ENCODE results near the gene SPEM2. TPM values are rescaled to one million over a fixed set of nuclear protein-coding genes. Genes with fewer than 3 reads are reported as not detected.

Gene SPEM2
- total RNA-seq, 1 experiment from 2014 or later: 0.24 TPM

GRCh38 chr17:7405350-7406234 lies 19.8 kb upstream of the SPEM2 start:
- Histone ChIP-seq H3K27ac (ENCODE audit: low read depth, low read length, poor library complexity, severe bottlenecking) (peak overlapping the region; percentile 87), H3K9me3 (ENCODE audit: low read depth, low read length, poor library complexity, severe bottlenecking) (no peaks in the 10 kb centered on the region), H3K4me3 (ENCODE audit: low read depth, low read length, poor library complexity, severe bottlenecking) (peak overlapping the region; percentile 61), H3K27me3 (replicated peaks; ENCODE audit: insufficient read depth, low read depth, low read length, poor library complexity) (no peaks in the 10 kb centered on the region), H3K4me1 (ENCODE audit: insufficient read depth, low read length, poor library complexity, severe bottlenecking) (peaks cover 17% of the 10 kb centered on the region), H3K36me3 (ENCODE audit: insufficient read depth, low read length, poor library complexity, severe bottlenecking) (peaks cover 6% of the 10 kb centered on the region)
- no peak for TF ChIP-seq EZH2 (IDR thresholded peaks at IDR 0.05; ENCODE audit: borderline replicate concordance, low read depth, low read length, poor library complexity, severe bottlenecking)
- no peak for TF ChIP-seq CTCF (conservative IDR thresholded peaks at IDR 0.05; ENCODE audit: low read depth, low read length)
- ChIA-PET CTCF (interaction anchor here (0.9 kb wide), 1 partner anchor 155 kb away, joined by 4 read pairs; no protein-coding TSS in a partner anchor), POLR2A (ENCODE audit: low non-redundant PET) (no interaction called here)
- DNase-seq (ENCODE audit: low spot score): peak; percentile 42
- intact Hi-C loops (cut with micrococcal nuclease; ENCODE audit: unreplicated experiment): no loop called here
- BruUV-seq (replicated peaks): no TSS peak

- intact Hi-C loops (cut with micrococcal nuclease; ENCODE audit: unreplicated experiment): no loop called here
- ChIA-PET CTCF (interaction anchor here (0.6 to 0.9 kb wide), 2 partner anchors 8 to 154 kb away, joined by 3 to 4 read pairs; no protein-coding TSS in a partner anchor), POLR2A (ENCODE audit: low non-redundant PET) (no interaction called here)
- no peaks in the 10 kb centered on the region for H3K9me3 ChIP-seq (ENCODE audit: low read depth, low read length, poor library complexity, severe bottlenecking)
- H3K27ac ChIP-seq (ENCODE audit: low read depth, low read length, poor library complexity, severe bottlenecking): peak overlapping the region; percentile 87
- no TSS peak for BruUV-seq (replicated peaks)
- H3K27me3 ChIP-seq (replicated peaks; ENCODE audit: insufficient read depth, low read depth, low read length, poor library complexity): no peaks in the 10 kb centered on the region
- H3K4me1 ChIP-seq (ENCODE audit: insufficient read depth, low read length, poor library complexity, severe bottlenecking): peaks cover 17% of the 10 kb centered on the region
- TF ChIP-seq CTCF (conservative IDR thresholded peaks at IDR 0.05; ENCODE audit: low read depth, low read length): no peak
- TF ChIP-seq EZH2 (IDR thresholded peaks at IDR 0.05; ENCODE audit: borderline replicate concordance, low read depth, low read length, poor library complexity, severe bottlenecking): no peak
- DNase-seq (ENCODE audit: low spot score): no peak
- H3K4me3 ChIP-seq (ENCODE audit: low read depth, low read length, poor library complexity, severe bottlenecking): peak overlapping the region; percentile 61
- peaks cover 9% of the 10 kb centered on the region for H3K36me3 ChIP-seq (ENCODE audit: insufficient read depth, low read length, poor library complexity, severe bottlenecking)
These were observed 19.1 kb upstream of the SPEM2 start for GRCh38 chr17:7406235-7406825.

GRCh38 chr17:7407082-7407481 lies 18.3 kb upstream of the SPEM2 start:
- ChIA-PET CTCF (interaction anchor here (0.6 kb wide), 1 partner anchor 9 kb away, joined by 3 read pairs; no protein-coding TSS in a partner anchor), POLR2A (ENCODE audit: low non-redundant PET) (no interaction called here)
- TF ChIP-seq EZH2 (IDR thresholded peaks at IDR 0.05; ENCODE audit: borderline replicate concordance, low read depth, low read length, poor library complexity, severe bottlenecking) (no peak), CTCF (conservative IDR thresholded peaks at IDR 0.05; ENCODE audit: low read depth, low read length) (no peak)
- BruUV-seq (replicated peaks): no TSS peak
- no peaks in the 10 kb centered on the region for H3K9me3 ChIP-seq (ENCODE audit: low read depth, low read length, poor library complexity, severe bottlenecking)
- H3K27me3 ChIP-seq (replicated peaks; ENCODE audit: insufficient read depth, low read depth, low read length, poor library complexity): no peaks in the 10 kb centered on the region
- no peak overlapping the region for H3K4me3 ChIP-seq (ENCODE audit: low read depth, low read length, poor library complexity, severe bottlenecking)
- H3K4me1 ChIP-seq (ENCODE audit: insufficient read depth, low read length, poor library complexity, severe bottlenecking): peaks cover 17% of the 10 kb centered on the region
- no peak overlapping the region for H3K27ac ChIP-seq (ENCODE audit: low read depth, low read length, poor library complexity, severe bottlenecking)
- peaks cover 9% of the 10 kb centered on the region for H3K36me3 ChIP-seq (ENCODE audit: insufficient read depth, low read length, poor library complexity, severe bottlenecking)
- intact Hi-C loops (cut with micrococcal nuclease; ENCODE audit: unreplicated experiment): no loop called here
- DNase-seq (ENCODE audit: low spot score): no peak
